ENCODE measurements around the gene WDR1.

- TF ChIP-seq TAF1 (CRISPR knock-in tag; IDR thresholded peaks at IDR 0.05) = no peak
- no peak for TF ChIP-seq POLR2AphosphoS5 (IDR thresholded peaks at IDR 0.05; ENCODE audit: low read depth, low read length)
- TF ChIP-seq CHD2 (IDR thresholded peaks at IDR 0.05; ENCODE audit: low read depth, low read length) = no peak
- no peak for TF ChIP-seq MTERF4 (CRISPR knock-in tag; IDR thresholded peaks at IDR 0.05)
- TF ChIP-seq JUND (CRISPR knock-in tag; IDR thresholded peaks at IDR 0.05) = no peak
- no peak for TF ChIP-seq ZBTB40 (IDR thresholded peaks at IDR 0.05)
- TF ChIP-seq ZBTB40 (CRISPR knock-in tag; IDR thresholded peaks at IDR 0.05) = no peak
- no peak for TF ChIP-seq EHMT2 (IDR thresholded peaks at IDR 0.05; ENCODE audit: borderline replicate concordance, low read depth, low read length)
- no peak for TF ChIP-seq DPF2 (CRISPR knock-in tag; IDR thresholded peaks at IDR 0.05; ENCODE audit: borderline replicate concordance, low read depth)
These were observed 67.5 kb downstream of the WDR1 start for GRCh38 chr4:10048941-10049697.
